MM.1S (cell line): Measurements from ENCODE around the gene SDSL.

Experiments
- DNase-seq: peaks from one replicate; pipeline ENCODE4 v3.0.0-alpha.2; 2015
- H2AFZ ChIP-seq: fragments of 300-600 bp; sonication (generic); 2 replicates; pipeline ENCODE4 v1.6.0; 2016; ENCODE audit warnings: antibody characterized with exemption, low read length
- H3F3A ChIP-seq: fragments of 300-600 bp; sonication (generic); 2 replicates; pipeline ENCODE4 v1.6.1; 2016; ENCODE audit warnings: mild to moderate bottlenecking, antibody characterized with exemption, low read length, moderate library complexity, mixed read lengths; ENCODE audit not compliant: insufficient read depth
- H3K27ac ChIP-seq: fragments of 300-600 bp; sonication (generic); 2 replicates; pipeline ENCODE4 v1.5.1; 2016; ENCODE audit warnings: mild to moderate bottlenecking, low read length
- H3K27me3 ChIP-seq: fragments of 300-600 bp; sonication (generic); replicated peaks from 2 replicates; pipeline ENCODE4 v1.6.0; 2016; ENCODE audit warnings: low read length; ENCODE audit not compliant: insufficient read depth
- H3K36me3 ChIP-seq: fragments of 300-600 bp; sonication (generic); replicated peaks from 2 replicates; pipeline ENCODE4 v1.6.1; 2016; ENCODE audit warnings: mild to moderate bottlenecking, low read length, mixed read lengths; ENCODE audit not compliant: insufficient read depth
- H3K4me1 ChIP-seq: fragments of 300-600 bp; sonication (generic); 2 replicates; pipeline ENCODE4 v1.6.1; 2016; ENCODE audit warnings: low read length, mixed read lengths
- H3K4me2 ChIP-seq: fragments of 300-600 bp; sonication (generic); 2 replicates; pipeline ENCODE4 v1.6.0; 2016; ENCODE audit warnings: low read depth, low read length
- H3K4me3 ChIP-seq: fragments of 300-600 bp; sonication (generic); 2 replicates; pipeline ENCODE4 v1.5.1; 2016; ENCODE audit warnings: low read length, mixed read lengths
- H3K79me2 ChIP-seq: fragments of 300-600 bp; sonication (generic); 2 replicates; pipeline ENCODE4 v1.6.1; 2016; ENCODE audit warnings: mixed run types, low read length, mixed read lengths
- H3K9ac ChIP-seq: fragments of 300-600 bp; sonication (generic); 2 replicates; pipeline ENCODE4 v1.6.1; 2016; ENCODE audit warnings: low read length, mixed read lengths
- H3K9me2 ChIP-seq: fragments of 300-600 bp; sonication (generic); replicated peaks from 2 replicates; pipeline ENCODE4 v1.6.1; 2016; ENCODE audit warnings: mild to moderate bottlenecking, low read length, mixed read lengths; ENCODE audit not compliant: insufficient read depth
- H3K9me3 ChIP-seq: fragments of 300-600 bp; sonication (generic); replicated peaks from 2 replicates; pipeline ENCODE4 v1.6.1; 2016; ENCODE audit warnings: mild to moderate bottlenecking, low read length, mixed read lengths; ENCODE audit not compliant: insufficient read depth
- H4K20me1 ChIP-seq: fragments of 300-600 bp; sonication (generic); 2 replicates; pipeline ENCODE4 v1.6.1; 2016; ENCODE audit warnings: mild to moderate bottlenecking, low read length, moderate library complexity, mixed read lengths; ENCODE audit not compliant: insufficient read depth
- CTCF ChIP-seq: fragments of 300-600 bp; sonication (generic); IDR thresholded peaks from 2 replicates; pipeline ENCODE4 v1.5.1; 2016; ENCODE audit warnings: antibody characterized with exemption, low read length, mixed read lengths
- EZH2 ChIP-seq: fragments of 300-600 bp; sonication (generic); optimal IDR thresholded peaks from 2 replicates; pipeline ENCODE3; 2017; ENCODE audit warnings: low read depth, mild to moderate bottlenecking, antibody characterized with exemption, low read length, mixed read lengths
- EZH2phosphoT487 ChIP-seq: fragments of 300-600 bp; sonication (generic); IDR thresholded peaks from 2 replicates; pipeline ENCODE4 v1.6.1; 2018; ENCODE audit warnings: antibody characterized with exemption, low read length

The SDSL gene

GRCh38 chr12:113475451-113476175 is 53.4 kb downstream of the SDSL start:
- Histone ChIP-seq H3K27ac (no peak overlapping the region), H2AFZ (no peak overlapping the region), H3K4me2 (no peak overlapping the region), H3K9ac (no peak overlapping the region), H3K79me2 (no peaks in the 10 kb centered on the region), H3K4me3 (no peak overlapping the region), H3K27me3 (peaks cover 46% of the 10 kb centered on the region), H3K9me2 (no peaks in the 10 kb centered on the region), H4K20me1 (no peaks in the 10 kb centered on the region), H3F3A (no peaks in the 10 kb centered on the region), H3K9me3 (no peaks in the 10 kb centered on the region), H3K36me3 (no peaks in the 10 kb centered on the region), H3K4me1 (no peaks in the 10 kb centered on the region)
- no peak for DNase-seq
- TF ChIP-seq EZH2 (no peak), CTCF (no peak), EZH2phosphoT487 (no peak)

GRCh38 chr12:113476176-113476986 is 54.2 kb downstream of the SDSL start:
- Histone ChIP-seq H3K4me1 (no peaks in the 10 kb centered on the region), H2AFZ (no peak overlapping the region), H3K9me3 (no peaks in the 10 kb centered on the region), H3K36me3 (no peaks in the 10 kb centered on the region), H3K9ac (no peak overlapping the region), H3K27me3 (peaks cover 38% of the 10 kb centered on the region), H4K20me1 (no peaks in the 10 kb centered on the region), H3K4me2 (no peak overlapping the region), H3K9me2 (no peaks in the 10 kb centered on the region), H3F3A (no peaks in the 10 kb centered on the region), H3K79me2 (no peaks in the 10 kb centered on the region), H3K4me3 (no peak overlapping the region), H3K27ac (no peak overlapping the region)
- no peak for TF ChIP-seq CTCF
- no peak for TF ChIP-seq EZH2phosphoT487
- no peak for TF ChIP-seq EZH2
- DNase-seq = no peak

GRCh38 chr12:113477171-113477841 is 55.1 kb downstream of the SDSL start:
- no peak overlapping the region for H2AFZ ChIP-seq
- H3K27ac ChIP-seq = no peak overlapping the region
- H3K36me3 ChIP-seq = no peaks in the 10 kb centered on the region
- peaks cover 30% of the 10 kb centered on the region for H3K27me3 ChIP-seq
- no peak for DNase-seq
- TF ChIP-seq CTCF = no peak
- TF ChIP-seq EZH2 = no peak
- TF ChIP-seq EZH2phosphoT487 = no peak
- H3K9me2 ChIP-seq = no peaks in the 10 kb centered on the region
- no peak overlapping the region for H3K4me3 ChIP-seq
- H3K4me2 ChIP-seq = no peak overlapping the region
- H3K9me3 ChIP-seq = no peaks in the 10 kb centered on the region
- no peaks in the 10 kb centered on the region for H3K4me1 ChIP-seq
- no peaks in the 10 kb centered on the region for H4K20me1 ChIP-seq
- no peak overlapping the region for H3K9ac ChIP-seq
- H3K79me2 ChIP-seq = no peaks in the 10 kb centered on the region
- H3F3A ChIP-seq = no peaks in the 10 kb centered on the region
